Caco-2 (cell line): Measurements from ENCODE around the gene ADRA1B. TPM values are rescaled to one million over a fixed set of nuclear protein-coding genes. Genes with fewer than 3 reads are reported as not detected.
A peak's percentile ranks its signal among the peaks of the same experiment; 100 is the strongest.

Experiments used
- BruUV-seq: library from RNA; stranded (reverse); fragments of 400-500 nt; replicated peaks from 2 replicates; lab custom pipeline; 2021; lab: Mats Ljungman, UMichigan
- CTCF ChIA-PET: fragments of 300-600 bp; sonication (Branson Sonifier 250); formaldehyde crosslinking; loops from one replicate; lab custom pipeline; 2022; ENCODE audit warnings: antibody characterized with exemption; lab: Charles Lee
- POLR2A ChIA-PET: fragments of 300-600 bp; sonication (Branson Sonifier 250); formaldehyde crosslinking; loops from one replicate; lab custom pipeline; 2022; ENCODE audit warnings: antibody characterized with exemption; lab: Charles Lee
- DNase-seq, 2 experiments: peaks; one replicate each; pipeline versions ENCODE4 v3.0.0 to v3.0.0-alpha.2; 2020 to 2022
- H3K27me3 ChIP-seq: replicated peaks from 2 replicates; pipeline ENCODE4 v1.6.0; 2011; ENCODE audit warnings: low read length; ENCODE audit not compliant: control insufficient read depth, insufficient read depth
- H3K36me3 ChIP-seq: 2 replicates; pipeline ENCODE4 v1.5.1; 2011; ENCODE audit warnings: low read length; ENCODE audit not compliant: control insufficient read depth, insufficient read depth
- H3K4me1 ChIP-seq: fragments of 250-450 bp; sonication (Bioruptor Pico); 2 replicates; pipeline ENCODE4 v1.5.1; 2020; ENCODE audit warnings: mild to moderate bottlenecking
- H3K4me3 ChIP-seq: 2 replicates; pipeline ENCODE4 v1.5.1; 2011; ENCODE audit warnings: low read depth, mild to moderate bottlenecking, control low read depth, low read length
- H3K9me3 ChIP-seq: fragments of 250-450 bp; sonication (Bioruptor Pico); 2 replicates; pipeline ENCODE4 v1.5.1; 2020; ENCODE audit warnings: mild to moderate bottlenecking, moderate library complexity
- H3K27ac Mint-ChIP-seq: one replicate; pipeline ENCODE4 v1.8.0; 2022; ENCODE audit warnings: mixed read lengths; ENCODE audit not compliant: unreplicated experiment
- H3K27me3 Mint-ChIP-seq: one replicate; pipeline ENCODE4 v1.8.0; 2022; ENCODE audit warnings: mixed read lengths; ENCODE audit not compliant: insufficient read depth, unreplicated experiment
- H3K36me3 Mint-ChIP-seq: one replicate; pipeline ENCODE4 v1.8.0; 2022; ENCODE audit warnings: mild to moderate bottlenecking, mixed read lengths; ENCODE audit not compliant: insufficient read depth, unreplicated experiment
- H3K4me1 Mint-ChIP-seq: one replicate; pipeline ENCODE4 v1.8.0; 2022; ENCODE audit warnings: low read depth, mixed read lengths; ENCODE audit not compliant: unreplicated experiment
- H3K4me3 Mint-ChIP-seq: one replicate; pipeline ENCODE4 v1.8.0; 2022; ENCODE audit warnings: mild to moderate bottlenecking, moderate library complexity, mixed read lengths; ENCODE audit not compliant: unreplicated experiment
- H3K9me3 Mint-ChIP-seq: one replicate; pipeline ENCODE4 v1.8.0; 2022; ENCODE audit warnings: mixed read lengths; ENCODE audit not compliant: unreplicated experiment
- CTCF ChIP-seq, 2 experiments: fragments of 200-600 bp in 1 of 2; IDR thresholded peaks; 1 replicate in 1 of 2; 2 replicates in 1 of 2; pipeline versions ENCODE4 v1.5.1 to v1.8.0; 2011 to 2022; ENCODE audit warnings: antibody characterized with exemption in 1 of 2, control low read depth in 1 of 2, inconsistent platforms in 1 of 2, low read depth in 1 of 2, low read length in 1 of 2, mild to moderate bottlenecking in 1 of 2, moderate library complexity in 1 of 2; ENCODE audit not compliant: insufficient read depth in 1 of 2, severe bottlenecking in 1 of 2, unreplicated experiment in 1 of 2
- intact Hi-C: fragments of 100-400 bp; cut with micrococcal nuclease; formaldehyde crosslinking; loops from one replicate; pipeline ENCODE4 v1.10.0; 2022; ENCODE audit not compliant: unreplicated experiment
- total RNA-seq: library from RNA; stranded (reverse); gene quantifications from 2 replicates; pipeline ENCODE4 v1.2.3, GENCODE V29; 2022

Gene ADRA1B
- total RNA-seq, 1 experiment from 2014 or later: not detected

- TF ChIP-seq CTCF (IDR thresholded peaks at IDR 0.05; ENCODE audit: insufficient read depth in 1 of 2, low read depth in 1 of 2, low read length in 1 of 2, severe bottlenecking in 1 of 2, unreplicated experiment in 1 of 2): no peak
- no peak for DNase-seq
- Mint-ChIP-seq H3K4me3 (no peak overlapping the region), H3K36me3 (no peaks in the 10 kb centered on the region), H3K27me3 (peaks cover 19% of the 10 kb centered on the region), H3K27ac (no peak overlapping the region), H3K9me3 (peaks cover 9% of the 10 kb centered on the region), H3K4me1 (peaks cover 6% of the 10 kb centered on the region)
- no peaks in the 10 kb centered on the region; the same call in 1 of the 2 replicates for H3K27me3 ChIP-seq
- BruUV-seq: no TSS peak
- H3K9me3 ChIP-seq: no peaks in the 10 kb centered on the region
- H3K4me3 ChIP-seq: no peak overlapping the region
- H3K4me1 ChIP-seq: no peaks in the 10 kb centered on the region; the same call in 1 of the 2 replicates
- ChIA-PET POLR2A (no interaction called here), CTCF (no interaction called here)
- intact Hi-C loops: no loop called here
- H3K36me3 ChIP-seq: no peaks in the 10 kb centered on the region
These were observed 42.0 kb upstream of the ADRA1B start for GRCh38 chr5:159874263-159874662.

DNA sequence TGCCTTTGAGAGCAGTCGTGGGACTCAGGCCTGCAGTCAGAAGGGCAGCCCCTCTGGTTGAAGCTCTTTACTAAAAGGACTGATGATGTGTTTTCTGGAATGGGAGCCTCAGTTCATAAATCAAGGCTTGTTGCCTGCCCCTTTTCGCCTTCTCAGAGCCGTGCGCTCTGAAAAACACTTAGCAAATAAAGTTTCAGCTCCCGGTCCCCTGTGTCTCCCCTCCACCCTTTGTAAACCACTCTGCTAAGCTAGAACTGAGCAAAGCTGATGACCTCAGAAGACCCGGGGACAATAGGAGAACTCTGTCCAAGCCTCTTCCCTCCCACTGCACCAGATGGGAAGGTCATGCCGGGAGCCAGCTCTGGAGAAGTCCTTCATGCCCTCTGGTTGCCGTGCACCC, 39.3 kb upstream of the ADRA1B start:
- Mint-ChIP-seq H3K27ac (no peak overlapping the region), H3K27me3 (peaks cover 18% of the 10 kb centered on the region), H3K36me3 (no peaks in the 10 kb centered on the region), H3K4me1 (peaks cover 11% of the 10 kb centered on the region), H3K9me3 (peaks cover 9% of the 10 kb centered on the region), H3K4me3 (no peak overlapping the region)
- POLR2A ChIA-PET: no interaction called here
- CTCF ChIA-PET: no interaction called here
- TF ChIP-seq CTCF (IDR thresholded peaks at IDR 0.05; ENCODE audit: insufficient read depth in 1 of 2, low read depth in 1 of 2, low read length in 1 of 2, severe bottlenecking in 1 of 2, unreplicated experiment in 1 of 2): no peak
- intact Hi-C loops: no loop called here
- no peaks in the 10 kb centered on the region for H3K27me3 ChIP-seq
- DNase-seq: no peak
- no peak overlapping the region for H3K4me3 ChIP-seq
- no peaks in the 10 kb centered on the region; the same call in 1 of the 2 replicates for H3K4me1 ChIP-seq
- H3K36me3 ChIP-seq: no peaks in the 10 kb centered on the region
- no peaks in the 10 kb centered on the region for H3K9me3 ChIP-seq
- BruUV-seq: no TSS peak

DNA sequence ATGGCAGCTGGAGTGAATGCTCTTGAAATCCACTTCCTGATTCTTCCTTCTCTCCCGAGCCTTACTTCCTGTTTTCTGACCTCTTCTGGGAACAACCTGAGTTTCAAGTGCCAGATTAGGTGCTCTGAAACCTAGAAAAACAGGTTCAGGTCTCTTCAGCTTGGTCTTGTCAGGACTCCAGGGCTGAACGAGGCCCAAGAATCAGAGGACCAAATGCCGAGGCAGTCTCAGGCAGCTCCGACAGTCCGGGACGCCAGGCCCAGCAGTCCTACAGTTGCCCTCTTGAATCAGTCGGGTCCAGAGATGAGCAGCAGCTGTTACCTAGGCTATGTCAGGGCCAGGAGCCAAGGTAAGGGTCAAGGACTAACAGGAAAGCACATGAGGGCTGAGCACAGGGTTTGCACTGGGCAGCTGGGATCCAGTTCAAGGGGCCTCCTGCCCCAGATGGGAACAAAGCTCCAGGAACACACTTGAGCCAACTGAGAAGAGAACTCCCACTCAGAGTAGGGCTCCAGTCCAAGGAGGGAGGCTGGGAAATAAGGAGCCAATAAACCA, 38.3 kb upstream of the ADRA1B start:
- no peaks in the 10 kb centered on the region for H3K36me3 ChIP-seq
- no peaks in the 10 kb centered on the region for H3K36me3 Mint-ChIP-seq
- no peak overlapping the region for H3K4me3 Mint-ChIP-seq

More for the DNA sequence above, 38.3 kb upstream of the ADRA1B start:
- CTCF ChIA-PET: no interaction called here
- no peak overlapping the region for H3K4me3 ChIP-seq
- DNase-seq: no peak
- peaks cover 24% of the 10 kb centered on the region for H3K27me3 Mint-ChIP-seq
- H3K27me3 ChIP-seq: no peaks in the 10 kb centered on the region
- no peaks in the 10 kb centered on the region; the same call in 1 of the 2 replicates for H3K4me1 ChIP-seq
- TF ChIP-seq CTCF (IDR thresholded peaks at IDR 0.05; ENCODE audit: insufficient read depth in 1 of 2, low read depth in 1 of 2, low read length in 1 of 2, severe bottlenecking in 1 of 2, unreplicated experiment in 1 of 2): no peak
- POLR2A ChIA-PET: no interaction called here
- no peaks in the 10 kb centered on the region for H3K9me3 ChIP-seq
- intact Hi-C loops: no loop called here
- H3K9me3 Mint-ChIP-seq: peaks cover 9% of the 10 kb centered on the region
- H3K27ac Mint-ChIP-seq: peak overlapping the region; percentile 23
- BruUV-seq: no TSS peak
- H3K4me1 Mint-ChIP-seq: peaks cover 11% of the 10 kb centered on the region
